Skeletal muscle tissue (tissue), 4 donors: ENCODE data around the gene ERICH4. TPM values are rescaled to one million over a fixed set of nuclear protein-coding genes. Genes with fewer than 3 reads are reported as not detected.
"Not testable (repeated sequence)": the region's sequence is repeated elsewhere in the genome, so short reads cannot be mapped to it uniquely, and the experiment has no call there.

Source experiments
- H3K27ac ChIP-seq: one replicate; pipeline ENCODE4 v1.7.0; 2013; ENCODE audit warnings: mild to moderate bottlenecking, low read depth, low read length, inconsistent platforms
- H3K27me3 ChIP-seq, 3 donors: one replicate each; pipeline ENCODE4 v1.7.0; 2013; ENCODE audit warnings: low read length in 3 of 3; ENCODE audit not compliant: control insufficient read depth in 3 of 3, insufficient read depth in 3 of 3
- H3K36me3 ChIP-seq, 3 donors: one replicate each; pipeline ENCODE4 v1.7.0; 2013; ENCODE audit warnings: low read length in 3 of 3; ENCODE audit not compliant: control insufficient read depth in 3 of 3, insufficient read depth in 3 of 3
- H3K4me1 ChIP-seq, 3 donors: one replicate each; pipeline ENCODE4 v1.7.0; 2013; ENCODE audit warnings: low read length in 3 of 3, mild to moderate bottlenecking in 3 of 3; ENCODE audit not compliant: control insufficient read depth in 3 of 3, insufficient read depth in 3 of 3
- H3K4me3 ChIP-seq, 3 donors: one replicate each; pipeline ENCODE4 v1.7.0; 2013; ENCODE audit warnings: low read length in 3 of 3
- H3K9ac ChIP-seq, 3 donors: one replicate each; pipeline ENCODE4 v1.7.0; 2013; ENCODE audit warnings: low read length in 3 of 3, mild to moderate bottlenecking in 3 of 3, moderate library complexity in 2 of 3, low read depth in 1 of 3
- H3K9me3 ChIP-seq, 3 donors: one replicate each; pipeline ENCODE4 v1.7.0; 2013; ENCODE audit warnings: low read length in 3 of 3; ENCODE audit not compliant: control insufficient read depth in 3 of 3
- total RNA-seq: library from RNA; depleted of rRNA; stranded (reverse); fragments of >200 nt; gene quantifications from one replicate; pipeline ENCODE4 v1.2.3, GENCODE V29; 2014
- donor health status: Osteomylitis.

ERICH4 gene
- total RNA-seq, 1 donor from 2014 or later, result not detected

GRCh38 chr19:41457241-41457640, 14.3 kb downstream of the ERICH4 start:
- H3K36me3 ChIP-seq, result no peaks in the 10 kb centered on the region
- no peak overlapping the region for H3K9ac ChIP-seq
- H3K27me3 ChIP-seq, result peaks cover 0 to 19% (median 3%) of the 10 kb centered on the region in 3 donors
- H3K4me3 ChIP-seq, result no peak overlapping the region
- no peak overlapping the region for H3K27ac ChIP-seq
- peaks cover 0 to 6% (median 3%) of the 10 kb centered on the region in 3 donors for H3K4me1 ChIP-seq
- H3K9me3 ChIP-seq, result no peaks in the 10 kb centered on the region

- Histone ChIP-seq H3K36me3 (no peaks in the 10 kb centered on the region), H3K27ac (no peak overlapping the region), H3K27me3 (peaks cover 7 to 24% (median 11%) of the 10 kb centered on the region in 3 donors), H3K9ac (no peak overlapping the region), H3K4me1 (no peaks in the 10 kb centered on the region), H3K9me3 (no peaks in the 10 kb centered on the region), H3K4me3 (no peak overlapping the region)
Observed at GRCh38 chr19:41462497-41462896, 19.5 kb downstream of the ERICH4 start.

- H3K27me3 ChIP-seq, result peaks cover 7 to 24% (median 12%) of the 10 kb centered on the region in 3 donors
- H3K4me3 ChIP-seq, H3K9ac ChIP-seq, H3K9me3 ChIP-seq, H3K4me1 ChIP-seq, H3K36me3 ChIP-seq, H3K27ac ChIP-seq: not testable (repeated sequence)
Observed at GRCh38 chr19:41463257-41464256, 20.6 kb downstream of the ERICH4 start.

GRCh38 chr19:41476583-41476982, 33.6 kb downstream of the ERICH4 start:
- Histone ChIP-seq H3K36me3 (no peaks in the 10 kb centered on the region), H3K27me3 (peaks cover 3 to 15% (median 6%) of the 10 kb centered on the region in 3 donors), H3K9me3 (no peaks in the 10 kb centered on the region), H3K4me1 (peaks cover 0 to 9% (median 2%) of the 10 kb centered on the region in 3 donors), H3K4me3 (no peak overlapping the region), H3K27ac (no peak overlapping the region), H3K9ac (no peak overlapping the region)

- no peak overlapping the region for H3K4me3 ChIP-seq
- H3K9ac ChIP-seq, result no peak overlapping the region
- peaks cover 2 to 13% (median 2%) of the 10 kb centered on the region in 3 donors for H3K27me3 ChIP-seq
- peak overlapping the region; percentile 66 for H3K27ac ChIP-seq
- H3K9me3 ChIP-seq, result peaks cover 0 to 7% (median 0%) of the 10 kb centered on the region in 3 donors
- H3K36me3 ChIP-seq, result no peaks in the 10 kb centered on the region
- peaks cover 0 to 9% (median 2%) of the 10 kb centered on the region in 3 donors for H3K4me1 ChIP-seq
Observed at GRCh38 chr19:41478171-41478570, 35.2 kb downstream of the ERICH4 start.

GRCh38 chr19:41478875-41479756, 36.2 kb downstream of the ERICH4 start:
- H3K4me1 ChIP-seq, result peaks cover 0 to 9% (median 2%) of the 10 kb centered on the region in 3 donors
- peaks cover 0 to 15% (median 0%) of the 10 kb centered on the region in 3 donors for H3K27me3 ChIP-seq
- peaks cover 0 to 7% (median 0%) of the 10 kb centered on the region in 3 donors for H3K9me3 ChIP-seq
- peak overlapping the region in 2 of 3 donors; percentile 17 to 31 for H3K4me3 ChIP-seq
- no peak overlapping the region for H3K9ac ChIP-seq
- no peaks in the 10 kb centered on the region for H3K36me3 ChIP-seq
- H3K27ac ChIP-seq, result peak overlapping the region; percentile 68

GRCh38 chr19:41479757-41480191, 36.8 kb downstream of the ERICH4 start:
- Histone ChIP-seq H3K4me1 (peaks cover 0 to 9% (median 2%) of the 10 kb centered on the region in 3 donors), H3K9me3 (peaks cover 0 to 7% (median 0%) of the 10 kb centered on the region in 3 donors), H3K27me3 (peaks cover 0 to 15% (median 0%) of the 10 kb centered on the region in 3 donors), H3K27ac (peak overlapping the region; percentile 68), H3K36me3 (no peaks in the 10 kb centered on the region), H3K4me3 (no peak overlapping the region), H3K9ac (no peak overlapping the region)

GRCh38 chr19:41480336-41480735, 37.4 kb downstream of the ERICH4 start:
- peaks cover 0 to 7% (median 0%) of the 10 kb centered on the region in 3 donors for H3K9me3 ChIP-seq
- H3K27me3 ChIP-seq, result peaks cover 0 to 15% (median 0%) of the 10 kb centered on the region in 3 donors
- H3K36me3 ChIP-seq, result no peaks in the 10 kb centered on the region
- H3K27ac ChIP-seq, result peak overlapping the region; percentile 68
- H3K4me3 ChIP-seq, result no peak overlapping the region
- H3K9ac ChIP-seq, result no peak overlapping the region
- H3K4me1 ChIP-seq, result peaks cover 0 to 9% (median 2%) of the 10 kb centered on the region in 3 donors

GRCh38 chr19:41484822-41485221, 41.9 kb downstream of the ERICH4 start:
- Histone ChIP-seq H3K27me3 (peaks cover 0 to 15% (median 3%) of the 10 kb centered on the region in 3 donors), H3K36me3 (no peaks in the 10 kb centered on the region), H3K27ac (no peak overlapping the region), H3K9me3 (peaks cover 0 to 7% (median 0%) of the 10 kb centered on the region in 3 donors), H3K4me1 (peaks cover 0 to 7% (median 2%) of the 10 kb centered on the region in 3 donors), H3K4me3 (no peak overlapping the region), H3K9ac (no peak overlapping the region)
